Measurements from ENCODE around the gene HSPB2. TPM values are rescaled to one million over a fixed set of nuclear protein-coding genes. Genes with fewer than 3 reads are reported as not detected.

HSPB2 gene
- total RNA-seq, 1 experiment from 2014 or later, result not detected

DNA sequence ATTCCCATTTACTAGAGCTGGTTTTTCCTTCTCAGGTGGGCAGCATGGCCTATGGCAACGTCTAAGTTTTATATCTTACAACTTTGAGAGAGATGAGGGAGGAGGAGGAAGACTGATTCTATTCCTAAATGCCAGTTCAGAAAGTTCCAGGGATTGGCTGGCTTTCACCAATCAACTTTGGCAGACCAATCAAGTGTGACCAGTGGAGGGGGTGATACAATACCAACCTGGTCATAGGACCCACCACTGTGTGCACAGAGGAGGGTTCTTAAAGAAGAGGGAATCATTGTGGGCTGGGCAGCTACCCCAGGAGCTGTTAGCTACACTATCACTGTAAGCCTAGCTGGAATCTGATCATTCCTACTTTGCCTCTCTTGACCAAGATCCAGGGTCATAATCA, 32.7 kb downstream of the HSPB2 start:
- Histone ChIP-seq H3K79me2 (ENCODE audit: low read length) (no peaks in the 10 kb centered on the region), H3K4me2 (ENCODE audit: low read depth, low read length, poor library complexity, severe bottlenecking) (no peak overlapping the region), H3K9ac (ENCODE audit: low read length) (no peak overlapping the region), H3K9me2 (replicated peaks; ENCODE audit: insufficient read depth, low read length) (no peaks in the 10 kb centered on the region), H3K4me3 (ENCODE audit: low read length) (no peak overlapping the region), H3K9me3 (ENCODE audit: low read length) (no peaks in the 10 kb centered on the region), H4K20me1 (ENCODE audit: insufficient read depth, low read depth, low read length) (no peaks in the 10 kb centered on the region), H3K27me3 (ENCODE audit: low read length) (no peaks in the 10 kb centered on the region), H2AFZ (ENCODE audit: low read length) (no peak overlapping the region), H3K4me1 (ENCODE audit: low read length) (peaks cover 7% of the 10 kb centered on the region), H3K36me3 (ENCODE audit: insufficient read depth, low read length) (no peaks in the 10 kb centered on the region), H3K27ac (ENCODE audit: low read length) (no peak overlapping the region)
- no peak for DNase-seq

DNA sequence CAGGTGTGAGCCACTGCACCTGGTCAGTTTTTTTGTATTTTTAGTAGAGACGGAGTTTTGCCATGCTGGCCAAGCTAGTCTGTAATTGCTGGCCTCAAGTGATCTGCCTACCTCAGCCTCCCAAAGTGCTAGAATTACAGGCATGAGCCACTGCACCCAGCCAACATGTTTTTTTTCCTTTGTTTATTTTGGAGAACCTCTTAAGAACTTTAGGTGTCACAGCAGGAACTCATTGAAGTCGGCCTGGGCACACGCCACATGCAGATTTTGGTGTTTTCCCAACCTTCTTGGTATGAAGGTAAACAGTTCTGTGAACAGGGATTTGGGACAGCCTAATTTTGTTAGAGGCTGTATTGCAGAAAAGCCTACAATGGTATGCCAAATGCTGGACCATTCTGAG, 34.0 kb downstream of the HSPB2 start:
- DNase-seq, result no peak
- H3K4me2 ChIP-seq (ENCODE audit: low read depth, low read length, poor library complexity, severe bottlenecking), result no peak overlapping the region

DNA sequence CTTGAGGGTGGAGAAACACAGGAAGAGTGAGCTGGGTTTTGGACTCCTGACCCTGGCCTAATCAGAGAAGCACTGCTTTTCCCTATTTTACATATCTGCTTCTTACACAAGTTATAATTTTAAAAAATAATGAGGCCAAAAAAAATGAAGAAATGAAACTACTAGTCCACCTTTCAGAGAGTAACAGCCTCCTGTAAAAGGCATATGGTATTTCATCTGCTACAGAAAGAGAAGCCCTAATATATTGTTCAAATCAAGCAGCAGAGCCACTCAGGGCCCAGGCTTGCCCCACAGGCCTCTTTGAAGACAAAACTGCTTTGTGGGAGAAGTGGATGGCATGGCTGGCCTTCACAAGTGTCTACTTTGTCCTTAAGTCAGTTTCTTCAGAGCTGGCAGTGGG, 34.6 kb downstream of the HSPB2 start:
- Histone ChIP-seq H3K9ac (ENCODE audit: low read length) (no peak overlapping the region), H3K9me2 (replicated peaks; ENCODE audit: insufficient read depth, low read length) (no peaks in the 10 kb centered on the region), H3K9me3 (ENCODE audit: low read length) (no peaks in the 10 kb centered on the region), H3K36me3 (ENCODE audit: insufficient read depth, low read length) (no peaks in the 10 kb centered on the region), H3K27ac (ENCODE audit: low read length) (no peak overlapping the region), H3K4me2 (ENCODE audit: low read depth, low read length, poor library complexity, severe bottlenecking) (no peak overlapping the region), H4K20me1 (ENCODE audit: insufficient read depth, low read depth, low read length) (no peaks in the 10 kb centered on the region), H3K27me3 (ENCODE audit: low read length) (no peaks in the 10 kb centered on the region), H3K79me2 (ENCODE audit: low read length) (no peaks in the 10 kb centered on the region), H3K4me1 (ENCODE audit: low read length) (peaks cover 7% of the 10 kb centered on the region), H3K4me3 (ENCODE audit: low read length) (no peak overlapping the region), H2AFZ (ENCODE audit: low read length) (no peak overlapping the region)
- DNase-seq, result no peak

More for the DNA sequence above, 34.0 kb downstream of the HSPB2 start:
- H3K79me2 ChIP-seq (ENCODE audit: low read length), result no peaks in the 10 kb centered on the region
- H3K27ac ChIP-seq (ENCODE audit: low read length), result no peak overlapping the region
- no peak overlapping the region for H2AFZ ChIP-seq (ENCODE audit: low read length)
- no peaks in the 10 kb centered on the region for H4K20me1 ChIP-seq (ENCODE audit: insufficient read depth, low read depth, low read length)
- peaks cover 7% of the 10 kb centered on the region for H3K4me1 ChIP-seq (ENCODE audit: low read length)
- H3K9me2 ChIP-seq (replicated peaks; ENCODE audit: insufficient read depth, low read length), result no peaks in the 10 kb centered on the region
- no peaks in the 10 kb centered on the region for H3K27me3 ChIP-seq (ENCODE audit: low read length)
- H3K9me3 ChIP-seq (ENCODE audit: low read length), result no peaks in the 10 kb centered on the region
- H3K36me3 ChIP-seq (ENCODE audit: insufficient read depth, low read length), result no peaks in the 10 kb centered on the region
- no peak overlapping the region for H3K9ac ChIP-seq (ENCODE audit: low read length)
- no peak overlapping the region for H3K4me3 ChIP-seq (ENCODE audit: low read length)

DNA sequence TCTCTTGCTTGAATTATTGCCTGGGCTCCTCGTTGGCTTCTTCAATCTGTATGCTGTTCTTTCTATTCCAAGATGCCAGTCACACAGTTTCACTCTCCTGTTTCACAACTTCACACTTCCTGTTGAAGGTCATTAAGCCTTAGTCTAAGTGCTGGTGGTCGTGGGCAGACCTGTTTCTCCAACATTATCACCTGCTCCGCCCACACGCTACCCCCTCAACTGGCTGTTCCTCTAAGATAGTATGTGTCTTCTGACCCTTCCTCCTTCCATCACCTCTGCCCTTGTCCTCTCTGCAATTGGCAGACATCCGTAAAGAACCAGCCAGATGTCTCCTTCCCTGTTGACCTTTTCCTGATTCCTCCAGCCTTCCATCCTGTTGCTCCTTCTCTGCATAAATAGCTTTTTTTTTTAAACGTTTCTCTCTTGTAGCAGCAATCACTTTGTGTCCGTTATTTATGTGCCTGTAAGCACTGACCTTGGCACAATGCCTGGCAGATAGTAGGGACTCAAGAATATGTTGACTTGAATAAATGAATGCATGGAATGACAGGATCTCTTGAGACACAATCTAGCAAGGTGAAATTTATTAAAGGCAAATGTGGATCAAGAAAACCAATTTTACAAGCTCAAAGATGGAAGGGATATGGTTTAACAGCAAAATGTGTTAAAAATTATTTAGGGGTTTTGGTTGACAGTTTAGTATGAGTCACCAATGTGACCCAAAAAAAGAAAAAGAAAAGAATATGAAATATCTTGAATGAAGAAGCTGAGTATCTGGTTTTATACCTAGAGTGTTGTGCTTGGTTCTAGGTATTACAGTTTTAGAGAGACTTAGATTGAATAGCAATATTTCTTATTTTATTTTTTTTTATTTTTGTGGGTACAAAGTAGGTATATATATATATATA, 37.2 kb downstream of the HSPB2 start:
- no peak overlapping the region for H2AFZ ChIP-seq (ENCODE audit: low read length)

DNA sequence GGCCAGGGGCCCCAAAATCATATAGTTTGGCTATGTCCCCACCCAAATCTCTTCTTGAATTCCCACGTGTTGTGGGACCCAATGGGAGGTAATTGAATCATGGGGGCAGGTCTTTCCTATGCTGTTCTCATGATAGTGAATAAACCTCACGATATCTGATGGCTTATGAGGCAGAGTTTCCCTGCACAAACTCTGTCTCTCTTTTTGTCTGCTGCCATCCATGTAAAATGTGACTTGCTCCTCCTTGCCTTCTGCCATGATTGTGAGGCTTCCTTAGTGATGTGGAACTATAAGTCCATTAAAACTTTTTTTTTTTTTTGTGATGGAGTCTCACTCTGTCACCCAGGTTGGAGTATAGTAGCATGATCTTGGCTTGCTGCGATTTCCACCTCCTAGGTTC, 39.0 kb downstream of the HSPB2 start:
- no peaks in the 10 kb centered on the region for H3K9me3 ChIP-seq (ENCODE audit: low read length)
- no peak overlapping the region for H3K4me2 ChIP-seq (ENCODE audit: low read depth, low read length, poor library complexity, severe bottlenecking)
- no peak overlapping the region for H3K9ac ChIP-seq (ENCODE audit: low read length)
- no peaks in the 10 kb centered on the region for H3K36me3 ChIP-seq (ENCODE audit: insufficient read depth, low read length)
- H3K27ac ChIP-seq (ENCODE audit: low read length), result no peak overlapping the region
- no peak for DNase-seq
- no peaks in the 10 kb centered on the region for H3K9me2 ChIP-seq (replicated peaks; ENCODE audit: insufficient read depth, low read length)
- H3K79me2 ChIP-seq (ENCODE audit: low read length), result no peaks in the 10 kb centered on the region
- H4K20me1 ChIP-seq (ENCODE audit: insufficient read depth, low read depth, low read length), result no peaks in the 10 kb centered on the region
- no peak overlapping the region for H2AFZ ChIP-seq (ENCODE audit: low read length)
- H3K4me1 ChIP-seq (ENCODE audit: low read length), result peaks cover 6% of the 10 kb centered on the region
- no peak overlapping the region for H3K4me3 ChIP-seq (ENCODE audit: low read length)
- no peaks in the 10 kb centered on the region for H3K27me3 ChIP-seq (ENCODE audit: low read length)

More for the DNA sequence above, 37.2 kb downstream of the HSPB2 start:
- H3K79me2 ChIP-seq (ENCODE audit: low read length), result no peaks in the 10 kb centered on the region
- H3K9ac ChIP-seq (ENCODE audit: low read length), result no peak overlapping the region
- no peaks in the 10 kb centered on the region for H4K20me1 ChIP-seq (ENCODE audit: insufficient read depth, low read depth, low read length)
- DNase-seq, result no peak
- H3K9me2 ChIP-seq (replicated peaks; ENCODE audit: insufficient read depth, low read length), result no peaks in the 10 kb centered on the region
- H3K4me3 ChIP-seq (ENCODE audit: low read length), result no peak overlapping the region
- no peaks in the 10 kb centered on the region for H3K9me3 ChIP-seq (ENCODE audit: low read length)
- H3K36me3 ChIP-seq (ENCODE audit: insufficient read depth, low read length), result no peaks in the 10 kb centered on the region
- no peaks in the 10 kb centered on the region for H3K27me3 ChIP-seq (ENCODE audit: low read length)
- peaks cover 7% of the 10 kb centered on the region for H3K4me1 ChIP-seq (ENCODE audit: low read length)
- no peak overlapping the region for H3K4me2 ChIP-seq (ENCODE audit: low read depth, low read length, poor library complexity, severe bottlenecking)
- no peak overlapping the region for H3K27ac ChIP-seq (ENCODE audit: low read length)

DNA sequence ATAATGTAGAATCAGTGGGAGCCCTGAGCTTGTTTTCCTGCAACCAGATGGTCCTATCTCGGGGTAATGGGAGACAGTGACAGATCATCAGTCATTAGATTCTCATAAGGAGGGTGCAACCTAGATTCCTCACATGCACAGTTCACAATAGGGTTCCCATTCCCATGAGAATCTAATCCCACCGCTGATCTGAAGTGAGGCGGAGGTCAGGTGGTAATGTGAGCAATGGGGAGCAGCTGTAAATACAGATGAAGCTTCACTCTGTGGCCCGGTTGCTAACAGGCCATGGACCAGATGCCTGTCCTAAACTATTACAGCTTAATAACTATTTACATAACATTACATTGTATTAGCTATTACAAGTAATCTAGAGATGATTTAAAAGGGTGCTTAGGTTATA, 41.6 kb downstream of the HSPB2 start:
- no peaks in the 10 kb centered on the region for H3K79me2 ChIP-seq (ENCODE audit: low read length)
- H3K27ac ChIP-seq (ENCODE audit: low read length), result no peak overlapping the region
- H3K4me1 ChIP-seq (ENCODE audit: low read length), result no peaks in the 10 kb centered on the region
- no peak overlapping the region for H3K4me2 ChIP-seq (ENCODE audit: low read depth, low read length, poor library complexity, severe bottlenecking)
- no peak overlapping the region for H2AFZ ChIP-seq (ENCODE audit: low read length)
- H3K27me3 ChIP-seq (ENCODE audit: low read length), result no peaks in the 10 kb centered on the region
- no peak for DNase-seq
- H4K20me1 ChIP-seq (ENCODE audit: insufficient read depth, low read depth, low read length), result no peaks in the 10 kb centered on the region
- no peak overlapping the region for H3K9ac ChIP-seq (ENCODE audit: low read length)
- no peaks in the 10 kb centered on the region for H3K36me3 ChIP-seq (ENCODE audit: insufficient read depth, low read length)
- H3K9me3 ChIP-seq (ENCODE audit: low read length), result no peaks in the 10 kb centered on the region
- H3K9me2 ChIP-seq (replicated peaks; ENCODE audit: insufficient read depth, low read length), result no peaks in the 10 kb centered on the region
- no peak overlapping the region for H3K4me3 ChIP-seq (ENCODE audit: low read length)

DNA sequence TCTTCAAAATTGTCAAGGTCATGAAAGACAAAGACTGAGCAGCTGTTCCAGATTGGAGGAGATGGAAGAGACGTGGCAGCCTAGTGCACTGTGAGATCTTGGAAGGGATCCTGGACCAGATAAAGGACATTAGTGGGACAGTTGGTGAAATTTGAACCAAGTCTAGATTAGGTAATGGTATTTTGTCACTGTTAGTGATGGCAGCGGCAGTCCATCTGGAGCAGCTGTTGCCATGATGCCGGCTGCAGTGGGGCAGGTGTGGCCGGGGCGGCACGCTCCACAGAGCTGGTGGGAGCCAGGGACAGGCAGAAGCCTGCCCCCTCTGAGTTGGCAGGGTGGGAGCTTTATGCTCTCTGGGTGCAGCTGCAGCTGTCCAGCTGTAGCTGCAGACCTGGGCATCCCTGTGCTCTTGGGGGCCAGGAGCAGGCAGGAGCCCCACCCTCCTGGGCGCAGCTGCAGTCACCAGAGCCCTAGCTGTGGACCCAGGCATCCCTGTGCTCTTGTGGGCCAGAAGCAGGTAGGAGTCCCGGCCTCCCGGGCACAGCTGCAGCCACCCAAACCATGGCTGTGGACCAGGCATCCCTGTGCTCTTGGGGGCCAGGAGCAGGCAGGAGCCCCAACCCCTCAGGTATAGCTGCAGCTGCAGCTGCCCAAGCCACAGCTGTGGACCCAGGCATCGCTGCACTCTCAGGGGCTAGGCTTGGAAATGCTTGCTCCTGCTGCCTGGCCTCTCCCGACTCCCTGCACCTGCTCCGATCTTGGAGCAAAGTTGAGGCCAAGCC, 45.3 kb downstream of the HSPB2 start:
- no peak overlapping the region for H3K9ac ChIP-seq (ENCODE audit: low read length)
- no peaks in the 10 kb centered on the region for H3K9me2 ChIP-seq (replicated peaks; ENCODE audit: insufficient read depth, low read length)
- H3K27ac ChIP-seq (ENCODE audit: low read length), result no peak overlapping the region
- no peaks in the 10 kb centered on the region for H3K9me3 ChIP-seq (ENCODE audit: low read length)
- no peak overlapping the region for H3K4me2 ChIP-seq (ENCODE audit: low read depth, low read length, poor library complexity, severe bottlenecking)
- H3K27me3 ChIP-seq (ENCODE audit: low read length), result no peaks in the 10 kb centered on the region
- H3K79me2 ChIP-seq (ENCODE audit: low read length), result no peaks in the 10 kb centered on the region
- H3K4me1 ChIP-seq (ENCODE audit: low read length), result no peaks in the 10 kb centered on the region
- no peaks in the 10 kb centered on the region for H4K20me1 ChIP-seq (ENCODE audit: insufficient read depth, low read depth, low read length)
- no peak for DNase-seq
- H3K36me3 ChIP-seq (ENCODE audit: insufficient read depth, low read length), result no peaks in the 10 kb centered on the region
- H3K4me3 ChIP-seq (ENCODE audit: low read length), result no peak overlapping the region
- H2AFZ ChIP-seq (ENCODE audit: low read length), result no peak overlapping the region

DNA sequence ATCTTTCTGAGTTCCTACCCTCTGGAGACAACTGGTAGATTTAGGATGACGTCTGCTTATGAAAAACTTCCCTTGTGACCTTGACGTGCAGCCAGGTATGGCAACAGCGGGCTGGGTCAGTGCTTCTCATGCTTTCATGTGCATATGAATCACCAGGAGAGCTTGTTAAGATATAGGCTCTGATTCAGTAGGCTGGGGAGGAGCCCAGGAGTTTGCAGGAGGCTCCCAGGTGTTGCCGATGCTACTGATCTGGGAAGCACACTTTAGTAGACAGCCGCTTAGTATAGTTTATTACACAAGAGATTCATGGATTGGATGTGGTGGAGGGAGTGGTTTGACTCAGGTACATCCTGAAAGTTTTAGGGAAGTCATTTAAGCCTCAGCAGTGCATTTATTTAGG, 48.4 kb downstream of the HSPB2 start:
- Histone ChIP-seq H3K79me2 (ENCODE audit: low read length) (no peaks in the 10 kb centered on the region), H4K20me1 (ENCODE audit: insufficient read depth, low read depth, low read length) (no peaks in the 10 kb centered on the region), H3K9me3 (ENCODE audit: low read length) (no peaks in the 10 kb centered on the region), H3K4me2 (ENCODE audit: low read depth, low read length, poor library complexity, severe bottlenecking) (no peak overlapping the region), H3K27me3 (ENCODE audit: low read length) (no peaks in the 10 kb centered on the region), H3K27ac (ENCODE audit: low read length) (no peak overlapping the region), H3K4me1 (ENCODE audit: low read length) (no peaks in the 10 kb centered on the region), H3K9me2 (replicated peaks; ENCODE audit: insufficient read depth, low read length) (no peaks in the 10 kb centered on the region), H3K36me3 (ENCODE audit: insufficient read depth, low read length) (no peaks in the 10 kb centered on the region), H2AFZ (ENCODE audit: low read length) (no peak overlapping the region), H3K4me3 (ENCODE audit: low read length) (no peak overlapping the region), H3K9ac (ENCODE audit: low read length) (no peak overlapping the region)
- no peak for DNase-seq

All from Karpas-422 (cell line).